ENCODE results near the gene COL4A2.

GRCh38 chr13:110520431-110521295 lies 213.6 kb downstream of the COL4A2 start:
- TF ChIP-seq, protein P1, sequence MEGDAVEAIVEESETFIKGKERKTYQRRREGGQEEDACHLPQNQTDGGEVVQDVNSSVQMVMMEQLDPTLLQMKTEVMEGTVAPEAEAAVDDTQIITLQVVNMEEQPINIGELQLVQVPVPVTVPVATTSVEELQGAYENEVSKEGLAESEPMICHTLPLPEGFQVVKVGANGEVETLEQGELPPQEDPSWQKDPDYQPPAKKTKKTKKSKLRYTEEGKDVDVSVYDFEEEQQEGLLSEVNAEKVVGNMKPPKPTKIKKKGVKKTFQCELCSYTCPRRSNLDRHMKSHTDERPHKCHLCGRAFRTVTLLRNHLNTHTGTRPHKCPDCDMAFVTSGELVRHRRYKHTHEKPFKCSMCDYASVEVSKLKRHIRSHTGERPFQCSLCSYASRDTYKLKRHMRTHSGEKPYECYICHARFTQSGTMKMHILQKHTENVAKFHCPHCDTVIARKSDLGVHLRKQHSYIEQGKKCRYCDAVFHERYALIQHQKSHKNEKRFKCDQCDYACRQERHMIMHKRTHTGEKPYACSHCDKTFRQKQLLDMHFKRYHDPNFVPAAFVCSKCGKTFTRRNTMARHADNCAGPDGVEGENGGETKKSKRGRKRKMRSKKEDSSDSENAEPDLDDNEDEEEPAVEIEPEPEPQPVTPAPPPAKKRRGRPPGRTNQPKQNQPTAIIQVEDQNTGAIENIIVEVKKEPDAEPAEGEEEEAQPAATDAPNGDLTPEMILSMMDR (IDR thresholded peaks at IDR 0.05) = no peak
- peak; percentile 95 for TF ChIP-seq EP300 (IDR thresholded peaks at IDR 0.05; ENCODE audit: low read depth)

Data from transverse colon (tissue), 3 donors.